HepG2 (cell line): Measurements from ENCODE around the gene SCRT2. TPM values are rescaled to one million over a fixed set of nuclear protein-coding genes. Genes with fewer than 3 reads are reported as not detected.

Experiments used
- ATAC-seq: fragments of 200-7000 bp; cut with Tn5 transposase; 3 replicates; pipeline ENCODE4 v1.9.1; 2020; ENCODE audit warnings: mild to moderate bottlenecking, moderate library complexity
- BruUV-seq: library from RNA; stranded (reverse); fragments of 400-500 nt; replicated peaks from 2 replicates; lab custom pipeline; 2021; lab: Mats Ljungman, UMichigan
- CTCF ChIA-PET: fragments of 300-600 bp; formaldehyde crosslinking; extraction: SDS; loops from one replicate; lab custom pipeline; 2021; ENCODE audit warnings: low total read pairs, inconsistent platforms, low intra/inter-chr PET ratio; lab: Yijun Ruan, JAX
- POLR2A ChIA-PET: fragments of 350-600 bp; sonication (Branson Sonifier 250); formaldehyde crosslinking; loops from one replicate; lab custom pipeline; 2020; ENCODE audit warnings: antibody characterized with exemption, inconsistent platforms; lab: Yijun Ruan, JAX
- DNase-seq: peaks from one replicate; pipeline ENCODE4 v3.0.0-alpha.2; 2015; ENCODE audit warnings: low spot score
- FAIRE-seq: peaks from 3 replicates; lab custom pipeline; 2011; peaks lifted over from hg19 to GRCh38; lab: Jason Lieb, UNC
- H2AFZ ChIP-seq: one replicate; pipeline ENCODE4 v1.6.1; 2011; ENCODE audit warnings: low read length, inconsistent platforms
- H3K27ac ChIP-seq: fragments of 300-600 bp; 3 replicates; pipeline ENCODE4 v1.8.0; 2011; ENCODE audit warnings: mixed run types, mild to moderate bottlenecking, mixed read lengths, low read length, inconsistent platforms; ENCODE audit not compliant: insufficient read depth; ENCODE audit errors: extremely low read length
- H3K27me3 ChIP-seq, 2 experiments: fragments of 200-600 bp in 1 of 2; 2 replicates in 1 of 2; 3 replicates in 1 of 2; pipeline versions ENCODE4 v1.6.0 to v1.8.0; 2011; ENCODE audit warnings: low read length in 2 of 2, mild to moderate bottlenecking in 2 of 2, moderate library complexity in 2 of 2, inconsistent platforms in 1 of 2; ENCODE audit not compliant: insufficient read depth in 2 of 2, control insufficient read depth in 1 of 2
- H3K36me3 ChIP-seq, 2 experiments: fragments of 200-600 bp in 1 of 2; replicated peaks in 1 of 2; 2 replicates in 1 of 2; 3 replicates in 1 of 2; pipeline versions ENCODE4 v1.5.1 to v1.8.0; 2011; ENCODE audit warnings: low read length in 2 of 2, inconsistent platforms in 1 of 2; ENCODE audit not compliant: insufficient read depth in 2 of 2, control insufficient read depth in 1 of 2
- H3K4me1 ChIP-seq: 2 replicates; pipeline ENCODE4 v1.5.1; 2012; ENCODE audit warnings: low read length, inconsistent platforms; ENCODE audit not compliant: insufficient read depth
- H3K4me2 ChIP-seq: 2 replicates; pipeline ENCODE4 v1.6.0; 2011; ENCODE audit warnings: low read depth, low read length, inconsistent platforms
- H3K4me3 ChIP-seq, 3 experiments: fragments of 200-600 bp in 1 of 3; sonication (generic), shearing (Covaris generic) in 1 of 3; replicated peaks in 1 of 3; 2 replicates each; pipeline ENCODE4 v1.5.1; 2011 to 2016; ENCODE audit warnings: low read length in 3 of 3, inconsistent platforms in 2 of 3, low read depth in 2 of 3, mild to moderate bottlenecking in 2 of 3, control low read depth in 1 of 3, mixed read lengths in 1 of 3; ENCODE audit not compliant: insufficient read depth in 1 of 3
- H3K79me2 ChIP-seq: one replicate; pipeline ENCODE4 v1.6.1; 2011; ENCODE audit warnings: low read length, inconsistent platforms; ENCODE audit not compliant: insufficient read depth
- H3K9ac ChIP-seq: 2 replicates; pipeline ENCODE4 v1.6.0; 2011; ENCODE audit warnings: mild to moderate bottlenecking, low read depth, low read length, inconsistent platforms; ENCODE audit not compliant: insufficient read depth
- H3K9me3 ChIP-seq: 2 replicates; pipeline ENCODE4 v1.5.1; 2012; ENCODE audit warnings: mild to moderate bottlenecking, low read length
- H4K20me1 ChIP-seq: 2 replicates; pipeline ENCODE4 v1.6.0; 2011; ENCODE audit warnings: inconsistent platforms, mild to moderate bottlenecking, low read length, moderate library complexity; ENCODE audit not compliant: insufficient read depth
- CREB1 ChIP-seq, 2 experiments: fragments of 450-650 bp in 1 of 2; IDR thresholded peaks; 2 replicates each; pipeline ENCODE4 v1.6.1; 2016 to 2017; ENCODE audit warnings: control low read depth in 1 of 2, mild to moderate bottlenecking in 1 of 2, missing compliant biosample characterization in 1 of 2, missing genetic modification characterization in 1 of 2
- PTBP1 ChIP-seq: fragments of 200-400 bp; formaldehyde crosslinking; IDR thresholded peaks from 2 replicates; pipeline ENCODE4 v1.6.1; 2018; ENCODE audit warnings: low read length, low read depth; ENCODE audit not compliant: poor library complexity, severe bottlenecking
- TBL1XR1 ChIP-seq: fragments of 150-350 bp; IDR thresholded peaks from 2 replicates; pipeline ENCODE4 v1.6.1; 2014; ENCODE audit warnings: borderline replicate concordance, low read length; ENCODE audit not compliant: partially characterized antibody
- ZIK1 ChIP-seq: sonication (generic); formaldehyde crosslinking; IDR thresholded peaks from 2 replicates; pipeline ENCODE4 v1.5.0; 2020; ENCODE audit warnings: mild to moderate bottlenecking, low read depth, missing genetic modification reagents, borderline replicate concordance
- ZNF24 ChIP-seq: fragments of 450-650 bp; IDR thresholded peaks from 2 replicates; pipeline ENCODE4 v1.6.1; 2017; ENCODE audit warnings: antibody characterized with exemption, mild to moderate bottlenecking
- ZNF44 ChIP-seq: sonication (generic); formaldehyde crosslinking; IDR thresholded peaks from 2 replicates; pipeline ENCODE4 v1.5.1; 2020; ENCODE audit warnings: mild to moderate bottlenecking, missing genetic modification reagents
- ZSCAN20 ChIP-seq: sonication (generic); formaldehyde crosslinking; IDR thresholded peaks from 2 replicates; pipeline ENCODE4 v1.4.0; 2020; ENCODE audit warnings: missing genetic modification reagents, mild to moderate bottlenecking, borderline replicate concordance
- WGBS: methylation state at CpG from one replicate; pipeline ENCODE4 v1.1.6; 2017; ENCODE audit warnings: low lambda C conversion rate; 5-methylcytosine and 5-hydroxymethylcytosine counted together
- in situ Hi-C: cut with HindIII; loops from 2 replicates; pipeline ENCODE4 v1.10.0; 2017; ENCODE audit warnings: low pct_unique_long_range_greater_than_20kb; ENCODE audit not compliant: extremely low pct_ligation_motif_present
- intact Hi-C: fragments of 100-400 bp; cut with micrococcal nuclease; formaldehyde crosslinking; loops from one replicate; pipeline ENCODE4 v1.10.0; 2022; ENCODE audit not compliant: unreplicated experiment
- polyA plus RNA-seq, 8 experiments: library from polyadenylated mRNA; depleted of rRNA in 3 of 8; stranded (reverse) in 7 of 8; unstranded in 1 of 8; fragments of >200 nt; fragmentation: Illumina TruSeq in 4 of 8; extraction: Trizol in 4 of 8; gene quantifications; 2 replicates each; pipeline versions ENCODE4 v1.2.1 to v1.2.3, GENCODE V29; 2011 to 2016; ENCODE audit warnings: low read depth in 4 of 8, missing spikeins in 1 of 8, mixed read lengths in 1 of 8; ENCODE audit not compliant: insufficient read depth in 1 of 8
- total RNA-seq, 5 experiments: library from RNA; depleted of rRNA; stranded (reverse); fragments of >200 nt; fragmentation: Illumina TruSeq; extraction: Trizol; gene quantifications; 2 replicates each; pipeline ENCODE4 v1.2.3, GENCODE V29; 2016; ENCODE audit warnings: low read depth in 1 of 5
- TF ChIP-seq, protein P1 (sequence below): IDR thresholded peaks from 2 replicates; pipeline ENCODE4 v1.6.1; 2016
- TF ChIP-seq, protein P2 (sequence below), 2 experiments: sonication (generic) in 1 of 2; formaldehyde crosslinking in 1 of 2; IDR thresholded peaks; 2 replicates each; pipeline versions ENCODE4 v1.4.0 to v1.6.1; 2016 to 2020; ENCODE audit warnings: borderline replicate concordance in 1 of 2, low read depth in 1 of 2, mild to moderate bottlenecking in 1 of 2, missing genetic modification reagents in 1 of 2

SCRT2 gene
- total and polyA plus RNA-seq, 2 of the 13 experiments (the other 11 are each of a cell fraction or from before 2014, with no cell fraction given), result not detected

DNA sequence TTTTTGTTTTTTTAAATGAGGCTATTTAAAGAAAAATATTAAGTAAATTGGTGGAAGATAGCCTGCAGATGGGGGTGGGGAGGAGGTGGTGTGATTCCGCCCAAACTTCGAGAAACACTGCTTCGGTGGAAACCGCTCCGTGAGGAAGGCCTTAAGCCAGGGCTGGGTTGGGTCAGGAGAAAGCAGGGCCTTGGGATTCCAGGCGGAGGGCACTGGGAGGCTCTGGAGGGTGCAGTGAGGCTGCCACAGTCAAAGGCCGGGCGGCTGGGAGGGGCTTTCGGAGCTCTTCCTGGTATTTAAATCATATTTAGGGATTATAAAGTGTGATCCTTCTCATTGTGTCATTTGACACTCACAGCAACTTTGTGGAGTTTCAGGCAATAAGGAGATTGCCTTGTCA is 22.2 kb upstream of the SCRT2 start:
- H2AFZ ChIP-seq, result no peak overlapping the region
- intact Hi-C loops (no loop called here), in situ Hi-C loops (no loop called here)
- no peaks in the 10 kb centered on the region for H3K4me1 ChIP-seq
- ATAC-seq (no peak), FAIRE-seq (no peak), DNase-seq (no peak)
- H3K27ac ChIP-seq, result no peak overlapping the region
- H4K20me1 ChIP-seq, result no peaks in the 10 kb centered on the region; the same call in 1 of the 2 replicates
- ChIA-PET POLR2A (no interaction called here), CTCF (no interaction called here)
- no peaks in the 10 kb centered on the region for H3K79me2 ChIP-seq
- peaks cover 18 to 65% of the 10 kb centered on the region in 2 experiments for H3K27me3 ChIP-seq
- no TSS peak for BruUV-seq
- TF ChIP-seq ZIK1 (CRISPR knock-in tag), result no peak
- 0 out of 2 replicates have a peak, but pooled peaks have one; percentile 17 for TF ChIP-seq CREB1 (IDR thresholded peaks at IDR 0.05)
- no peak for TF ChIP-seq CREB1 (CRISPR knock-in tag; IDR thresholded peaks at IDR 0.05)
- no peak for TF ChIP-seq ZNF44 (CRISPR knock-in tag)
- no peak overlapping the region for H3K9ac ChIP-seq
- H3K9me3 ChIP-seq, result no peaks in the 10 kb centered on the region
- no peak overlapping the region for H3K4me3 ChIP-seq
- H3K36me3 ChIP-seq, result no peaks in the 10 kb centered on the region
- WGBS, result 34% methylated on average over 9 of the region's 9 CpGs
- no peak overlapping the region for H3K4me2 ChIP-seq

DNA sequence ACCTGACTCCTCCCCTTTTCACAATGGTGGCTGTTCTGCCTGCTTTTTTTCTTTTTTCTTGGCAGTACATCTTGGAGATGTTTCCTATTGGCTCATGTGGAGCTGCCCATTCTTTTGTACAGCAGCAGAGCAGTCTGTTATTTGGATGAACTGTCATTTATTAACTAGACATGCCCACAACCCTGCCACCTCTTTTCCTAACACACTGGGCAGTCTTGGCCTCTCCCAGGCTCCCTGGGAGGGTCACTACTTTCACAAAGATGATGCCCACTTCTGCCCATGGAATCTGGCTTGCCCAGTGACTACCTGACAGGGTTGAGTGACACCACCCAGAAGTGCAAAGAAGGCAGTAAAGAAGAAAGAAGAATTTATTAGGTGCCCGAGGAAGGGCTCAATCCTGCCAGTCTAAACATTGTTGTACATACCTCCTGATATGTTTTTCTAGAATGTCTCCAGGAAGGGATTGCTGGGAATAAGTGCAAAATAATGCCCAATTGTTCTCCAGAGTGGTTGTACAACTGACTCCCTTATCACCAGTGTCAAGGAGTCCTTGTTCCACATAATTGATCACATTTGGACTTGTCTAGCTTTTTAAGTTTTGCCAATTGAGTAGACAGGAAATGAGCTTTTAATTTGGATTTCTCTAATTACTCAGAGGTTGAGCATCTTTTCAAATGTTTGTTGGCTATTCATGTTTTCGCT is 19.7 kb upstream of the SCRT2 start:
- intact Hi-C loops (no loop called here), in situ Hi-C loops (no loop called here)
- POLR2A ChIA-PET, result no interaction called here
- 21% methylated on average over 2 of the region's 2 CpGs for WGBS
- H3K4me3 ChIP-seq, result no peak overlapping the region
- H3K9ac ChIP-seq, result no peak overlapping the region
- no peak overlapping the region for H3K27ac ChIP-seq
- CTCF ChIA-PET, result no interaction called here
- FAIRE-seq, result no peak
- H3K4me1 ChIP-seq, result no peaks in the 10 kb centered on the region
- no peaks in the 10 kb centered on the region for H3K9me3 ChIP-seq
- BruUV-seq, result no TSS peak
- H2AFZ ChIP-seq, result no peak overlapping the region
- peaks cover 15 to 48% of the 10 kb centered on the region in 2 experiments for H3K27me3 ChIP-seq
- no peak overlapping the region for H3K4me2 ChIP-seq
- no peaks in the 10 kb centered on the region for H3K36me3 ChIP-seq
- no peaks in the 10 kb centered on the region for H3K79me2 ChIP-seq
- no peaks in the 10 kb centered on the region; the same call in 1 of the 2 replicates for H4K20me1 ChIP-seq
- no peak for DNase-seq
- ATAC-seq, result no peak
- TF ChIP-seq, protein P1, sequence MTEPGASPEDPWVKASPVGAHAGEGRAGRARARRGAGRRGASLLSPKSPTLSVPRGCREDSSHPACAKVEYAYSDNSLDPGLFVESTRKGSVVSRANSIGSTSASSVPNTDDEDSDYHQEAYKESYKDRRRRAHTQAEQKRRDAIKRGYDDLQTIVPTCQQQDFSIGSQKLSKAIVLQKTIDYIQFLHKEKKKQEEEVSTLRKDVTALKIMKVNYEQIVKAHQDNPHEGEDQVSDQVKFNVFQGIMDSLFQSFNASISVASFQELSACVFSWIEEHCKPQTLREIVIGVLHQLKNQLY (CRISPR knock-in tag), result no peak
- TF ChIP-seq PTBP1, result no peak
- no peak for TF ChIP-seq ZSCAN20
- TF ChIP-seq ZNF24, result no peak
- TF ChIP-seq, protein P2, sequence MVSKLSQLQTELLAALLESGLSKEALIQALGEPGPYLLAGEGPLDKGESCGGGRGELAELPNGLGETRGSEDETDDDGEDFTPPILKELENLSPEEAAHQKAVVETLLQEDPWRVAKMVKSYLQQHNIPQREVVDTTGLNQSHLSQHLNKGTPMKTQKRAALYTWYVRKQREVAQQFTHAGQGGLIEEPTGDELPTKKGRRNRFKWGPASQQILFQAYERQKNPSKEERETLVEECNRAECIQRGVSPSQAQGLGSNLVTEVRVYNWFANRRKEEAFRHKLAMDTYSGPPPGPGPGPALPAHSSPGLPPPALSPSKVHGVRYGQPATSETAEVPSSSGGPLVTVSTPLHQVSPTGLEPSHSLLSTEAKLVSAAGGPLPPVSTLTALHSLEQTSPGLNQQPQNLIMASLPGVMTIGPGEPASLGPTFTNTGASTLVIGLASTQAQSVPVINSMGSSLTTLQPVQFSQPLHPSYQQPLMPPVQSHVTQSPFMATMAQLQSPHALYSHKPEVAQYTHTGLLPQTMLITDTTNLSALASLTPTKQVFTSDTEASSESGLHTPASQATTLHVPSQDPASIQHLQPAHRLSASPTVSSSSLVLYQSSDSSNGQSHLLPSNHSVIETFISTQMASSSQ (IDR thresholded peaks at IDR 0.05; ENCODE audit: low read depth), result no peak
- TF ChIP-seq, protein P2 (CRISPR knock-in tag; IDR thresholded peaks at IDR 0.05; ENCODE audit: borderline replicate concordance), result no peak
- no peak for TF ChIP-seq TBL1XR1
